ENCODE data around the gene RALGPS2.
A peak's percentile ranks its signal among the peaks of the same experiment; 100 is the strongest.

Gene RALGPS2

GRCh38 chr1:178958491-178958890, 233.4 kb downstream of the RALGPS2 start:
- peaks cover 7% of the 10 kb centered on the region for H3K4me1 Mint-ChIP-seq
- H3K9me3 Mint-ChIP-seq, result no peaks in the 10 kb centered on the region
- H3K27ac Mint-ChIP-seq, result no peak overlapping the region
- H3K36me3 Mint-ChIP-seq, result no peaks in the 10 kb centered on the region
- H3K4me3 Mint-ChIP-seq, result no peak overlapping the region
- no peak for ATAC-seq
- no peak for DNase-seq (ENCODE audit: low spot score in 2 of 2)

- Mint-ChIP-seq H3K9me3 (no peaks in the 10 kb centered on the region), H3K4me3 (no peak overlapping the region), H3K4me1 (peaks cover 7% of the 10 kb centered on the region), H3K36me3 (no peaks in the 10 kb centered on the region), H3K27ac (no peak overlapping the region)
- DNase-seq (ENCODE audit: low spot score in 2 of 2), result no peak
- ATAC-seq, result peak; percentile 24
Observed at GRCh38 chr1:178959543-178960460, 234.8 kb downstream of the RALGPS2 start.

GRCh38 chr1:178960482-178961240, 235.6 kb downstream of the RALGPS2 start:
- Mint-ChIP-seq H3K9me3 (no peaks in the 10 kb centered on the region), H3K27ac (no peak overlapping the region), H3K36me3 (no peaks in the 10 kb centered on the region), H3K4me1 (peaks cover 7% of the 10 kb centered on the region), H3K4me3 (no peak overlapping the region)
- ATAC-seq (no peak), DNase-seq (ENCODE audit: low spot score in 2 of 2) (no peak)

GRCh38 chr1:178961331-178961730, 236.3 kb downstream of the RALGPS2 start:
- Mint-ChIP-seq H3K9me3 (no peaks in the 10 kb centered on the region), H3K36me3 (no peaks in the 10 kb centered on the region), H3K4me3 (no peak overlapping the region), H3K27ac (no peak overlapping the region), H3K4me1 (peaks cover 7% of the 10 kb centered on the region)
- DNase-seq (ENCODE audit: low spot score in 2 of 2) (no peak), ATAC-seq (no peak)

GRCh38 chr1:178961868-178962267, 236.8 kb downstream of the RALGPS2 start:
- H3K36me3 Mint-ChIP-seq, result no peaks in the 10 kb centered on the region
- H3K9me3 Mint-ChIP-seq, result no peaks in the 10 kb centered on the region
- no peak overlapping the region for H3K27ac Mint-ChIP-seq
- DNase-seq (ENCODE audit: low spot score in 2 of 2) (no peak), ATAC-seq (no peak)
- H3K4me1 Mint-ChIP-seq, result peaks cover 7% of the 10 kb centered on the region
- H3K4me3 Mint-ChIP-seq, result no peak overlapping the region

- peaks cover 7% of the 10 kb centered on the region for H3K4me1 Mint-ChIP-seq
- H3K4me3 Mint-ChIP-seq, result no peak overlapping the region
- no peaks in the 10 kb centered on the region for H3K36me3 Mint-ChIP-seq
- no peak overlapping the region for H3K27ac Mint-ChIP-seq
- ATAC-seq (no peak), DNase-seq (ENCODE audit: low spot score in 2 of 2) (no peak)
- H3K9me3 Mint-ChIP-seq, result no peaks in the 10 kb centered on the region
Observed at GRCh38 chr1:178962853-178963711, 238.0 kb downstream of the RALGPS2 start.

GRCh38 chr1:178964469-178965330, 239.7 kb downstream of the RALGPS2 start:
- ATAC-seq (no peak), DNase-seq (ENCODE audit: low spot score in 2 of 2) (no peak)
- Mint-ChIP-seq H3K36me3 (no peaks in the 10 kb centered on the region), H3K4me1 (peaks cover 3% of the 10 kb centered on the region), H3K27ac (no peak overlapping the region), H3K9me3 (no peaks in the 10 kb centered on the region), H3K4me3 (no peak overlapping the region)

GRCh38 chr1:178966312-178966711, 241.3 kb downstream of the RALGPS2 start:
- DNase-seq (ENCODE audit: low spot score in 2 of 2), result no peak
- H3K27ac Mint-ChIP-seq, result no peak overlapping the region
- H3K36me3 Mint-ChIP-seq, result no peaks in the 10 kb centered on the region
- no peak overlapping the region for H3K4me3 Mint-ChIP-seq
- H3K4me1 Mint-ChIP-seq, result no peaks in the 10 kb centered on the region
- ATAC-seq, result no peak
- no peaks in the 10 kb centered on the region for H3K9me3 Mint-ChIP-seq

GRCh38 chr1:178969226-178969987, 244.4 kb downstream of the RALGPS2 start:
- H3K9me3 Mint-ChIP-seq, result no peaks in the 10 kb centered on the region
- ATAC-seq (no peak), DNase-seq (ENCODE audit: low spot score in 2 of 2) (no peak)
- H3K27ac Mint-ChIP-seq, result no peak overlapping the region
- H3K4me1 Mint-ChIP-seq, result peaks cover 14% of the 10 kb centered on the region
- H3K4me3 Mint-ChIP-seq, result no peak overlapping the region
- H3K36me3 Mint-ChIP-seq, result no peaks in the 10 kb centered on the region

GRCh38 chr1:178970184-178970583, 245.1 kb downstream of the RALGPS2 start:
- Mint-ChIP-seq H3K4me1 (peaks cover 14% of the 10 kb centered on the region), H3K4me3 (no peak overlapping the region), H3K27ac (no peak overlapping the region), H3K36me3 (no peaks in the 10 kb centered on the region), H3K9me3 (no peaks in the 10 kb centered on the region)
- DNase-seq (ENCODE audit: low spot score in 2 of 2) (no peak), ATAC-seq (peak; percentile 29)

All from stimulated activated effector memory CD8-positive, alpha-beta T cell treated with anti-CD3 and anti-CD28 coated beads, Interleukin-12 subunit alpha, Interleukin-12 subunit beta, amount 100 ng/mL, for 72 hours (primary cell).